Measurements from ENCODE around the gene PHF21A. TPM values are rescaled to one million over a fixed set of nuclear protein-coding genes. Genes with fewer than 3 reads are reported as not detected.

The PHF21A gene
- total and polyA plus RNA-seq, 4 donors = 3.6 to 8.5 (median 6.2) TPM

GRCh38 chr11:45925550-45925949 lies 195.7 kb downstream of the PHF21A start:
- WGBS = 90% methylated on average over 3 of the region's 3 CpGs
- TF ChIP-seq CTCF (IDR thresholded peaks at IDR 0.05; ENCODE audit: low read depth, low read length, missing input control) = no peak
- TF ChIP-seq RAD21 (IDR thresholded peaks at IDR 0.05) = no peak
- no peak for TF ChIP-seq GABPA (IDR thresholded peaks at IDR 0.05 in 1 of 2, conservative IDR thresholded peaks at IDR 0.05 in 1 of 2)
- no peak for TF ChIP-seq MAX (IDR thresholded peaks at IDR 0.05)
- no peak for TF ChIP-seq NR2F2 (IDR thresholded peaks at IDR 0.05)
- no peak for TF ChIP-seq HNF4G (IDR thresholded peaks at IDR 0.05)
- no peak for TF ChIP-seq ATF3 (IDR thresholded peaks at IDR 0.05)
- no peak for TF ChIP-seq JUND (IDR thresholded peaks at IDR 0.05)
- no peak for TF ChIP-seq SP1 (IDR thresholded peaks at IDR 0.05)
- no peak for TF ChIP-seq ZBTB33 (IDR thresholded peaks at IDR 0.05)
- no peak for TF ChIP-seq TAF1 (conservative IDR thresholded peaks at IDR 0.05)
- TF ChIP-seq HNF4A (conservative IDR thresholded peaks at IDR 0.05) = no peak
- no peak for TF ChIP-seq FOXA1 (IDR thresholded peaks at IDR 0.05)
- TF ChIP-seq RXRA (IDR thresholded peaks at IDR 0.05) = no peak
- TF ChIP-seq FOXA2 (IDR thresholded peaks at IDR 0.05) = no peak
- no peak for TF ChIP-seq YY1 (IDR thresholded peaks at IDR 0.05)
- no peak for TF ChIP-seq EGR1 (IDR thresholded peaks at IDR 0.05; ENCODE audit: low read depth in 2 of 2)
- no peak for TF ChIP-seq REST (IDR thresholded peaks at IDR 0.05)

More at GRCh38 chr11:45925550-45925949, 195.7 kb downstream of the PHF21A start:
- Histone ChIP-seq H3K9me3 (ENCODE audit: control insufficient read depth in 4 of 4, low read length in 3 of 4) (no peaks in the 10 kb centered on the region), H3K27me3 (ENCODE audit: control insufficient read depth in 4 of 4, insufficient read depth in 4 of 4, low read length in 3 of 4) (no peaks in the 10 kb centered on the region), H3K4me1 (ENCODE audit: control insufficient read depth in 4 of 4, insufficient read depth in 4 of 4, low read length in 3 of 4) (peaks cover 0 to 12% (median 4%) of the 10 kb centered on the region in 4 donors), H3K27ac (ENCODE audit: low read depth in 1 of 2, low read length in 2 of 2) (no peak overlapping the region), H3K36me3 (ENCODE audit: control insufficient read depth in 4 of 4, insufficient read depth in 3 of 4, low read depth in 1 of 4, low read length in 3 of 4) (no peaks in the 10 kb centered on the region), H3K4me3 (ENCODE audit: low read depth in 1 of 3, low read length in 3 of 3) (no peak overlapping the region), H3K9ac (ENCODE audit: low read depth in 1 of 2, low read length in 2 of 2) (no peak overlapping the region)
- DNase-seq (ENCODE audit: low spot score) = no peak
